Mucosa of stomach (tissue), 1 donor: ENCODE results near the gene ZNF106.

ENCODE experiments used
- H3K27me3 ChIP-seq: one replicate; pipeline ENCODE4 v1.7.0; 2013; ENCODE audit warnings: mild to moderate bottlenecking, low read length; ENCODE audit not compliant: control insufficient read depth, insufficient read depth
- H3K36me3 ChIP-seq: one replicate; pipeline ENCODE4 v1.7.0; 2013; ENCODE audit warnings: low read length; ENCODE audit not compliant: control insufficient read depth, insufficient read depth
- H3K4me1 ChIP-seq: one replicate; pipeline ENCODE4 v1.7.0; 2013; ENCODE audit warnings: mild to moderate bottlenecking, low read length; ENCODE audit not compliant: control insufficient read depth, insufficient read depth
- H3K4me3 ChIP-seq: one replicate; pipeline ENCODE4 v1.7.0; 2013; ENCODE audit warnings: low read length
- H3K9ac ChIP-seq: one replicate; pipeline ENCODE4 v1.7.0; 2013; ENCODE audit warnings: mild to moderate bottlenecking, low read length, moderate library complexity
- H3K9me3 ChIP-seq: one replicate; pipeline ENCODE4 v1.7.0; 2013; ENCODE audit warnings: mild to moderate bottlenecking, low read length, moderate library complexity; ENCODE audit not compliant: control insufficient read depth
- donor health status: Pancreatic carcinoma.

The ZNF106 gene

DNA sequence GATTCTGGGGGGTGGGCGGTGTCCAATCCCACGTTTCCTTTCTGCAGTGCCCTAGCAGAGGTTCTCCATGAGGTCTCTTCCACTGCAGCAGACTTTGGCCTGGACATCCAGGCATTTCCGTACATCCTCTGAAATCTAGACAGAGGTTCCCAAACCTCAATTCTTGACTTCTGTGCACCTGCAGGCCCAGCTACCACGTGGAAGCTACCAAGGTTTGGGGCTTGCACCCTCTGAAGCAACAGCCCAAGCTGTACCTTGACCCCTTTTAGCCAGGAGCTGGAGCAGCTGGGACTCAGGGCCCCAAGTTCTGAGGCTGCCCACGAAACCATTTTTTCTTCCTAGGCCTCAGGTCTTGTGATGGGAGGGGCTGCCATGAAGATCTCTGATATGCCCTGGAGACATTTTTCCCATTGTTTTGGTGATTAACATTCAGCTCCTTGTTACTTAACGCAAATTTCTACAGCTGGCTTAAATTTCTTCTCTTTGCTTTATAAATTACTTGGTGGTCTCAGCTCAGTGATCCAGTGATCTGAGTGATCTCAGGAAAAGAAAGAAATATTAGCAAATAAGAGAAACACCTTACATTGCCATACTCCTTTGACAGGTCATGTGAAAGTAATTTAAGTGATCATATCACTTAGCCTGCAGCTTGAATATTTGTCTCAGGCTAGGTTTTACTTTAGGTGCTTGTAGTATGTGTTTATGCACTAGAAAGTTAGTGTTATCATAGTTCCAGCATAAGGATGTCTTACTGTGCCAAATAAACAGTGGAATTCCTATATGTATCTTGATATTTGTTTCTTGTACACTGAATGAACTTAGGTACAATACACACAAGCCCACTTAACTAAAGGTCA is 7.5 kb upstream of the ZNF106 start:
- Histone ChIP-seq H3K9me3 (no peaks in the 10 kb centered on the region), H3K4me1 (peaks cover 35% of the 10 kb centered on the region), H3K36me3 (no peaks in the 10 kb centered on the region), H3K4me3 (no peak overlapping the region), H3K9ac (no peak overlapping the region), H3K27me3 (no peaks in the 10 kb centered on the region)

DNA sequence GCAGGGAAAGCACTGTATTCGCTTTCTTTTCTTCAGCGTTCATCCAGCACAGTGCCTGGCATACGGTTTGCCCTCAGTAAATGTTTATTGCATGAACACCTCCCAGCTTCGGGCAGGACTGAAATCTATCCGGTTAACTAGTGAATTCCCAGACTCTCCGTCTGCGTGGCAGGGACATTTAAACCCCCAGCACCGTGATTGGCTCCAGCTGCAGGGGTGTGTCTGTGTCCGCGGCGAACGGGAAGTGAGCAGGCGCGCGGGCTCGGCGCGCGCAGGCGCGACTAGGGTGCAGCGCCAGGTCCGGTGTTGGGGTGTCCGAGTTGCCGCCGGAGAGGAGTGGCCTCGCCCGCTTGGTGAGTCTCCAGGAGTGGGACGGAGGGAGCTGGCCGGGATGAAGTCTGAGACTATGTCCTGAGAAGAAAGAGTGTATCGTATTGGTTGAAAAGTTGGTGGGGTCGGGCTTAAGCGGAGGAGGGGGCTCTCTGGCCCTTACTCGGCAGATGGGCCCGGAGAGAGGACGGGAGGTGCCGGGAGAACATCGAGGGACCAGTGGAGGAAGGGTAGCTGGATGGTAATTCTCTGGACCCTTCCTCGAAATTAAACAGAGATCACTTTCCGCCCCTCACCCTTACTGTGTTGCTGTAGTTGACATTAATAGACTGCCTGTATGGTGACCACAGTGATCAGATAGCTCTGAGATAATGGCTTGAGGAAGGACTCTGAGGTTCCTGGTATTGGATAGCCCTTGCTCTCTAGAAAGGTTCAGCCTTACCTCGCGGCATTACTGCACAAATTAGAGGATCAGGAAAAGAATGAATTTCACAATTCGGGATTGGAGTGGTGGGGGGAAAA is 4.6 kb upstream of the ZNF106 start, which contains the start of gene SNAP23:
SNAP23 (plus strand) TSS at position 274 of the 852 bp plus-strand sequence. CDS start 16,213 bp downstream, outside the sequence.
- Histone ChIP-seq H3K4me1 (peaks cover 42% of the 10 kb centered on the region), H3K27me3 (no peaks in the 10 kb centered on the region), H3K9ac (peak within 1 kb of the TSS; percentile 74), H3K9me3 (no peaks in the 10 kb centered on the region), H3K36me3 (no peaks in the 10 kb centered on the region), H3K4me3 (peak within 1 kb of the TSS; percentile 68)

DNA sequence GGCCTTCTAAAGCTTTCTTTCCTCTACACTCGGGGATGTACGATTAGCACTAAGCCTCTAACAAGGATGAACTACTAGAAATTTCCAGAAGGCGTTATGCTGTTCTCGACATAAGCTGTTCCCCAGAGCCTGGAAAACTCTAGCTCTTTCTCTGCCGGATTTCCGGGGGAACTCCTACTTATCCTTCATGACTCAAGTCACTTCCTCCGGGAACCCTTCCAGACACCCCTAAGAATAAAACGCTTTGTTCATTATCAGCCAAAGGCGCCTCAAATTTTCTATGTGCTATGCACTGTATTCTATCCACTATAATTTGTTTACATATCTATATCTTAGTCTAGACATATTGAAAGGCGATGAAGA is 4.0 kb upstream of the ZNF106 start:
- H3K4me1 ChIP-seq: peaks cover 38% of the 10 kb centered on the region

DNA sequence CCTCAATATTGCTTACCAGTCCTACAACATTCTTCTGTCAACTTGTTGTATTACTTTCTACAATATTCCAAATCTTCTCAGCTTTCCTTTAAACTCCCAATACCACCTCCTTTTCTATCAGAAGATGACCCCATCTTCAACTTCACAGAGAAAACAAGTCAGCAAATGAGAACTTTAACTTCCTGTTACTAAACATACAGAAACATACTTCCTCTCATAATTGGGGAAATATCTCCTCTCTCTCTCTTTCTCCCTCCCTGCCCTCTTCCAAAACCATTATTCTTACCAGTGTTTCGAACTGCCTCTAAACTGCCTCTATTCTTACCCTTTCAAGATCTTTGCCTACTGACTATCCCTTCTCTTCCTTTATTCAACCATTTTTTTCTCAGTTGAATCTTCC is 2.7 kb upstream of the ZNF106 start:
- Histone ChIP-seq H3K4me1 (peaks cover 27% of the 10 kb centered on the region), H3K27me3 (no peaks in the 10 kb centered on the region), H3K9ac (no peak overlapping the region), H3K4me3 (no peak overlapping the region), H3K9me3 (no peaks in the 10 kb centered on the region), H3K36me3 (no peaks in the 10 kb centered on the region)

More for the DNA sequence above, 4.0 kb upstream of the ZNF106 start:
- peak overlapping the region; percentile 68 for H3K4me3 ChIP-seq
- no peaks in the 10 kb centered on the region for H3K27me3 ChIP-seq
- no peaks in the 10 kb centered on the region for H3K9me3 ChIP-seq
- peak overlapping the region; percentile 74 for H3K9ac ChIP-seq
- H3K36me3 ChIP-seq: no peaks in the 10 kb centered on the region

DNA sequence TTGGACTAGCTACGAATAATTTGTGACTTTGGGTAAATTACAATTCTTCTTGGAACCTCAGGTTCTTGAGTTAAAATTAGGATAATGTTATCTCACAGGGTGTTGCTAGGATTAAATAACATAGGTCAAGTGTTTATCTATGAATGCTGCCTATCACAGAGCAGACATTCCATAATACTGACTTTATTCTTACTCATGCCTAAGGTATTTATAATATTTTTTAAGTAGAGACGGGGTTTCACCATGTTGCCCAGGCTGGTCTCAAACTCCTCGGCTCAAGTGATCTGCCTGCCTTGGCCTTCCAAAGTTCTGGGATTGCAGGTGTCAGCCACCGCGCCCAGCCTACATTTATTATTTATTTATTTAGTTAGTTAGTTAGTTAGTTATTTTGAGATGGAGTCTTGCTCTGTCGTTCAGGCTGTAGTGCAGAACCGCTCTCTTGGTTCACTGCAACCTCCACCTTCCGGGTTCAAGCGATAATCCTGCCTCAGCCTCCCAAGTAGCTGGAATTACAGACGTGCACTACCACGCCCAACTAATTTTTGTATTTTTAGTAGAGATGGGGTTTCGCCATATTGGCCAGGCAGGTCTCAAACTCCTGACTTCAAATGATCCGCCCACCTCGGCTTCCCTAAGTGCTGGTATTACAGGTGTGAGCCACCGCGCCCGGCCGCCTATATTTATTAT is 741 bp upstream of the ZNF106 start:
- no peaks in the 10 kb centered on the region for H3K27me3 ChIP-seq
- peak overlapping the region; percentile 94 for H3K4me3 ChIP-seq
- H3K4me1 ChIP-seq: peaks cover 23% of the 10 kb centered on the region
- H3K9me3 ChIP-seq: no peaks in the 10 kb centered on the region
- no peaks in the 10 kb centered on the region for H3K36me3 ChIP-seq
- H3K9ac ChIP-seq: peak overlapping the region; percentile 95

DNA sequence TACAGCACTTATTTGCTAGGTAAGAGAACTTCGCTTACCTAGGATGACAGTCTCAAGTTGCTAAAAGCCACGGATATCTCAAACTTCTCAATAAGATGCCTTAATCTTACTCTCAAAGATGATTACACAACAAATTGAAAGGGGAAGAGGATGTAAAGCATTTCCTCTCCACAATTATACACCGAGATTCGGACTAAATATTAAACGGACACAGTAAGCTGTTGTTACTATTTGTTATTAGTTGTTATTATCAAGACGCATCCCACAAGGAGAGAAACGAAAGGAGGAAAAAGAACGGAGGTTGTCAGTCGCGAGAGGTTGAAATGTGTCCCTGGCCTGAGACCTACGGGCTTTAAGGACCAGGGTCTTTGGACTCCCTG is 660 bp downstream of the ZNF106 start:
- H3K9me3 ChIP-seq: no peaks in the 10 kb centered on the region
- peak overlapping the region; percentile 94 for H3K4me3 ChIP-seq
- H3K36me3 ChIP-seq: no peaks in the 10 kb centered on the region
- peak overlapping the region; percentile 95 for H3K9ac ChIP-seq
- H3K4me1 ChIP-seq: peaks cover 18% of the 10 kb centered on the region
- H3K27me3 ChIP-seq: no peaks in the 10 kb centered on the region

DNA sequence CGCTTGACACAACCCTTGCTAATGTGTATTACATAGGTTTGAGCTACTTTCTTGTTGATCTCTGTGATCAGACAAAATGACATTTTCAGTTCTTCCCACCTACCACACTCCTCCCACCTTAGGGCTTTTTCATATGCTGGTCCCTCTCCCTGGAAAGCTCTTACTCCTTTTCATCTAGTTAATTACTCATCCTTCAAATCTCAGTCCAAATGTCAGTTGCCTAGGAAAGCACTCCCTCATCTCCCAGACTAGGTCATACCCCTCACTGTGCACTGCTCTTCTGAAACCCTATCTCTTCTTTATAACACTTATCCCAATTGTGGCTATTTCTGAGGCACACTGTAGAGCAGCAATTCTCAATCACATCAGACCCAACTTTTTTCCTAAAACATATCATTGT is 7.3 kb downstream of the ZNF106 start:
- Histone ChIP-seq H3K27me3 (no peaks in the 10 kb centered on the region), H3K36me3 (no peaks in the 10 kb centered on the region), H3K4me3 (no peak overlapping the region), H3K9ac (no peak overlapping the region), H3K9me3 (no peaks in the 10 kb centered on the region), H3K4me1 (no peaks in the 10 kb centered on the region)

DNA sequence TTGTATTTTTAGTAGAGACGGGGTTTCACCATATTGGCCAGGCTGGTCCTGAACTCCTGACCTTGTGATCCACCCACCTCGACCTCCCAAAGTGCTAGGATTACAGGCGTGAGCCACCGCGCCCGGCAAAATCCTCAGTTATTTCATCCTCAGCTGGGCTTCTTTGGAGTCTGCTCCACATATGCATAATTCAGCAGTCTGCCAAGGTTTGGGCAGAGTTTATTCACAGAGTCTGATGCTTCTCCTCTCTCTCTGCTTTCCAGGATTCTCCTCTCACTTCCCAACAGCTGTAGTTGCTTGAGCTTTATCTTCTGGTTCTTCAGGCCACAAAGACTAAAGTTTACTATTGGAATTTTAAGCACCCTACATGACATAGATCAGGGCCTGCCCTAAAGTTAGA is 8.2 kb downstream of the ZNF106 start:
- no peaks in the 10 kb centered on the region for H3K4me1 ChIP-seq

DNA sequence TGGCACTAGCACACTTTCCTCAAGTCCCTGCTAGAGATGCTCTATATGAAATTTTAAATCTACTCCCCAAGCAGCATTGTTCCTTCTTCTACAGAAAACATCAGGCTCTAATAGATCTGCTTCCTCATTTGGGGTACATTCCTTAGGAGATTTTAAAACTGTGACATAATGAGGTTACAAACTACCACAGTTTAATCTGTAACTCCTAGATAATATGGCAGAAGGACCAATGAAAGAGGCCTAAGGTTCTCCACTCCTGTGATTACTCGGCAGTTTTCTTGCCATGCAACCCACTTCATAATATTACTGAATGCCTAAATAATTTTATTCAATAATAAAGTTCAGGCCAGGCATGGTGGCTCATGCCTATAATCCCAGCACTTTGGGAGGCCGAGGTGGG is 16.1 kb downstream of the ZNF106 start:
- Histone ChIP-seq H3K27me3 (no peaks in the 10 kb centered on the region), H3K4me3 (no peak overlapping the region), H3K4me1 (no peaks in the 10 kb centered on the region), H3K9me3 (no peaks in the 10 kb centered on the region), H3K36me3 (no peaks in the 10 kb centered on the region), H3K9ac (no peak overlapping the region)

More for the DNA sequence above, 8.2 kb downstream of the ZNF106 start:
- H3K9me3 ChIP-seq: no peaks in the 10 kb centered on the region
- H3K9ac ChIP-seq: no peak overlapping the region
- H3K4me3 ChIP-seq: no peak overlapping the region
- no peaks in the 10 kb centered on the region for H3K36me3 ChIP-seq
- H3K27me3 ChIP-seq: no peaks in the 10 kb centered on the region

DNA sequence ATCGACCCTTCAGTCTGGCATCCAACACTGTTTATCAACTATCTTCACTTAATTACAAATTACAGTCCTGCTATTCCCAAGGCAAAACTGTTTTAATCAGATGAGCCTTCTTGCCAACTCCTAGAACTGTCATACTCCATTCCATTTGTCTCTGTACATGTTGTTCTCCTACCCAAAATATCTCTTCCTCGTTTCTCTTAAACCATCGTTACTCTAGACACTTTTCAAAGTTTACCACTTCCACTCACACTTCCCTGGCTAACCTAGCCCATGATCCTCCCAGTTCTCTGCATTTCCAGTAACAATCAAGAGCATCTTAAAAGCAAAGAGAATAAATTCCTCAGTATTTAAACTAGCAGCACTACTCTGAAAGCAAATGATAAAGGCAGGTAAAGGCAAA is 19.9 kb downstream of the ZNF106 start:
- Histone ChIP-seq H3K4me3 (no peak overlapping the region), H3K36me3 (no peaks in the 10 kb centered on the region), H3K9ac (no peak overlapping the region), H3K27me3 (no peaks in the 10 kb centered on the region), H3K9me3 (no peaks in the 10 kb centered on the region), H3K4me1 (no peaks in the 10 kb centered on the region)

DNA sequence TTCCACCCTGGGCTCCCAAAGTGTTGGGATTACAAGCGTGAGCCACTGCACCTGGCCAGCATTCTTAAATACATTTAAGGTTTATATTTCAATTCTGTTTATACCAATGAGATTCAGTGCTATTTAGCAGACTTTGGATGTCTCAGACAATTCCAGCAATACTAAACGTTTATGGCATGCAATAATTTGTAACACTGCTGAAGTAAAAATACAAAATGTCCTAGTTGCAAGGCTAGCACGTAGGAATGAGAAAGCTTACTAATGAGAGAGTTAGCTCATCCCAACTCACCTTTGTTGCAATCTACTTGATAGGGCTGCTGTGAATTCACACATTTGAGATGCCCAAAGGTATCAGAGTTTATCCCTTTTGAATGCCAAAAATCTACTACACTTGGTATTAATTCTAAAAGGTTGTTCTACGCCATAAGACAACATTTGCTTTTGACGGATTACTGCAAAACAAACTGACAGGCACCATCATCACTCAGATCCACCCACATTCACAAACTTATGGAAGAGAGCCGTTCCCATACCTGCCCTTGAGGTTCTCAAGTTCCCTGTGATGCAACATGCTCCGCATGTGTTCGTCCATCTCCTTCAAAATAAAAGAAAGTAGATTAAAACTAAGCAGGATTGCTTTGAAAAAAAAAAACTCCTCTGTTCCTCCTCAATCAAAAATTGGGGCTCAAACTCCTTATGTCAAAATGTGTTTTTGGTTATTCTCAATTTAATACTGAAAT is 25.3 kb downstream of the ZNF106 start:
- no peaks in the 10 kb centered on the region for H3K27me3 ChIP-seq
- no peak overlapping the region for H3K9ac ChIP-seq
- no peaks in the 10 kb centered on the region for H3K36me3 ChIP-seq
- no peaks in the 10 kb centered on the region for H3K4me1 ChIP-seq
- H3K9me3 ChIP-seq: no peaks in the 10 kb centered on the region
- H3K4me3 ChIP-seq: no peak overlapping the region
